COLO668 (cell line): ENCODE measurements around the gene FHIT.

Experiments used
- DNase-seq: peaks from one replicate; lab custom pipeline; 2025; ENCODE audit not compliant: unreplicated experiment; lab: John Stamatoyannopoulos, UW

FHIT gene

GRCh38 chr3:60384341-60384740, 866.9 kb downstream of the FHIT start:
- DNase-seq = no peak

- DNase-seq = no peak
Measured at GRCh38 chr3:60383345-60383744, 867.9 kb downstream of the FHIT start.

GRCh38 chr3:60366486-60366885, 884.8 kb downstream of the FHIT start:
- no peak for DNase-seq

- DNase-seq = no peak
Measured at GRCh38 chr3:60365360-60365759, 885.9 kb downstream of the FHIT start.

- no peak for DNase-seq
Measured at GRCh38 chr3:60364475-60364874, 886.8 kb downstream of the FHIT start.

GRCh38 chr3:60363817-60364216, 887.4 kb downstream of the FHIT start:
- DNase-seq = peak; percentile 15

GRCh38 chr3:60355825-60356224, 895.4 kb downstream of the FHIT start:
- no peak for DNase-seq

GRCh38 chr3:60351481-60351880, 899.8 kb downstream of the FHIT start:
- no peak for DNase-seq

- DNase-seq = no peak
Measured at GRCh38 chr3:60344340-60344739, 906.9 kb downstream of the FHIT start.

- DNase-seq = no peak
Measured at GRCh38 chr3:60343831-60344230, 907.4 kb downstream of the FHIT start.

- DNase-seq = no peak
Measured at GRCh38 chr3:60339304-60339703, 911.9 kb downstream of the FHIT start.

- no peak for DNase-seq
Measured at GRCh38 chr3:60337421-60337820, 913.8 kb downstream of the FHIT start.

- no peak for DNase-seq
Measured at GRCh38 chr3:60336061-60336460, 915.2 kb downstream of the FHIT start.

- no peak for DNase-seq
Measured at GRCh38 chr3:60333710-60334109, 917.5 kb downstream of the FHIT start.

- peak; percentile 20 for DNase-seq
Measured at GRCh38 chr3:60330107-60330506, 921.1 kb downstream of the FHIT start.

GRCh38 chr3:60325610-60326170, 925.6 kb downstream of the FHIT start:
- DNase-seq = no peak

- DNase-seq = no peak
Measured at GRCh38 chr3:60323651-60324050, 927.6 kb downstream of the FHIT start.

GRCh38 chr3:60323180-60323579, 928.1 kb downstream of the FHIT start:
- DNase-seq = no peak

GRCh38 chr3:60322298-60322856, 928.9 kb downstream of the FHIT start:
- DNase-seq = no peak

- DNase-seq = no peak
Measured at GRCh38 chr3:60319179-60319858, 931.9 kb downstream of the FHIT start.

- no peak for DNase-seq
Measured at GRCh38 chr3:60316121-60316797, 935.0 kb downstream of the FHIT start.

GRCh38 chr3:60313951-60314461, 937.2 kb downstream of the FHIT start:
- no peak for DNase-seq
